GM18861 (cell line): ENCODE data around the gene PRPF39.
"Not testable (repeated sequence)": the region's sequence is repeated elsewhere in the genome, so short reads cannot be mapped to it uniquely, and the experiment has no call there.

Experiments
- ATAC-seq: cut with Tn5 transposase; IDR thresholded peaks from one replicate; pipeline ENCODE4 v1.9.1; 2021; ENCODE audit not compliant: unreplicated experiment

Gene PRPF39

GRCh38 chr14:45081096-45081495, 2.8 kb upstream of the PRPF39 start:
- ATAC-seq: not testable (repeated sequence)

- no peak for ATAC-seq
These were observed 1.5 kb upstream of the PRPF39 start for GRCh38 chr14:45082420-45082819.

GRCh38 chr14:45083617-45083975, 320 bp upstream of the PRPF39 start:
- ATAC-seq: no peak

- no peak for ATAC-seq
These were observed 1.0 kb downstream of the PRPF39 start for GRCh38 chr14:45084946-45085346.

GRCh38 chr14:45089813-45090212, 5.9 kb downstream of the PRPF39 start:
- ATAC-seq: peak; percentile 81

GRCh38 chr14:45091710-45092109, 7.8 kb downstream of the PRPF39 start:
- ATAC-seq: no peak

GRCh38 chr14:45094275-45094674, 10.4 kb downstream of the PRPF39 start:
- no peak for ATAC-seq

GRCh38 chr14:45095143-45095542, 11.2 kb downstream of the PRPF39 start:
- no peak for ATAC-seq

- no peak for ATAC-seq
These were observed 12.3 kb downstream of the PRPF39 start for GRCh38 chr14:45096218-45096617.

GRCh38 chr14:45103806-45104205, 19.9 kb downstream of the PRPF39 start:
- ATAC-seq: no peak

GRCh38 chr14:45104561-45104960, 20.6 kb downstream of the PRPF39 start:
- no peak for ATAC-seq

GRCh38 chr14:45112896-45113781, 29.2 kb downstream of the PRPF39 start:
- no peak for ATAC-seq

- ATAC-seq: no peak
These were observed 30.4 kb downstream of the PRPF39 start for GRCh38 chr14:45114327-45114726.

- no peak for ATAC-seq
These were observed 34.7 kb downstream of the PRPF39 start for GRCh38 chr14:45118594-45118993.

GRCh38 chr14:45120096-45120495, 36.2 kb downstream of the PRPF39 start:
- ATAC-seq: no peak

GRCh38 chr14:45123271-45123670, 39.4 kb downstream of the PRPF39 start:
- no peak for ATAC-seq

GRCh38 chr14:45125754-45126153, 41.8 kb downstream of the PRPF39 start:
- ATAC-seq: no peak

- no peak for ATAC-seq
These were observed 45.2 kb downstream of the PRPF39 start for GRCh38 chr14:45128963-45129629.

- no peak for ATAC-seq
These were observed 49.8 kb downstream of the PRPF39 start for GRCh38 chr14:45133683-45134050.

GRCh38 chr14:45134051-45134958, 50.4 kb downstream of the PRPF39 start, which contains the start of gene FKBP3:
Gene FKBP3, minus strand, starts transcription at chr14:45134481. Its CDS starts 25 bp downstream, at chr14:45134456.
- ATAC-seq: peak; percentile 88

- ATAC-seq: no peak
These were observed 51.2 kb downstream of the PRPF39 start for GRCh38 chr14:45135156-45135555.
